GM21381 (cell line): ENCODE results near the gene YIF1A.
"Not testable (repeated sequence)": the region's sequence is repeated elsewhere in the genome, so short reads cannot be mapped to it uniquely, and the experiment has no call there.

Source experiments
- ATAC-seq: cut with Tn5 transposase; IDR thresholded peaks from one replicate; pipeline ENCODE4 v1.9.1; 2021; ENCODE audit warnings: mild to moderate bottlenecking, moderate library complexity; ENCODE audit not compliant: unreplicated experiment

YIF1A gene

DNA sequence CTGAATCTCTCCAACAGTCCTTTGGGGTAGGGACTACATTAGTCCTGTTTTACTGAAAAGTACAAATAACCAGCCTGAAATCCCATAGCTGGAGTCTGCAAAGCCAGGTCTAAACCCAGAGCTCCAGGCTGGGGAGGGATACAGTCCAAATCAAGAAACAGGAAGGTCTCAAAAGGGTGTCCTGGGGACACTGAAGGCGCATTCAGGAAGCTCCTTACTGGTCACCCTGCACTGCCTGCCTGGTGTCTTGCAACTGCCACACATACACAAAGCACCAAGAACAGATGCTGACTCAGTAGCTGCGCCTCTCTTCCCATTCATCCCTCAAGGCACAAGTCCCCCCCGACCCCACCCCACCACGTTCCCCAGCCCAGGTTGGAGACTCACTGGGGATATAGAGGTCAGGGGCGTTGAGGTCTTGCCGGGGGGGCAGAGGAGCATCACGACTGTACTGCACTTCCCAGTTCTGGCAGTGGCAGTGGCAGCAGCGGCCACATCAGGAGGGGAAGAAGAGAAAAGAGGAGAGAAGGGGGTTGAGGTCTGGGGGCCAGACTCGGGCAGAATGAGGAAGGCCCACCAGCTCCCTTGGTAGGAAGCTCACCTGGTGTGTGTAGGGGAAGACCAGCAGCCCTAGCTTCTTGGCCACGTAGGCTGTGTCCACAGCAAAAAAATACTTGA is 1.6 kb downstream of the YIF1A start:
- no peak for ATAC-seq

DNA sequence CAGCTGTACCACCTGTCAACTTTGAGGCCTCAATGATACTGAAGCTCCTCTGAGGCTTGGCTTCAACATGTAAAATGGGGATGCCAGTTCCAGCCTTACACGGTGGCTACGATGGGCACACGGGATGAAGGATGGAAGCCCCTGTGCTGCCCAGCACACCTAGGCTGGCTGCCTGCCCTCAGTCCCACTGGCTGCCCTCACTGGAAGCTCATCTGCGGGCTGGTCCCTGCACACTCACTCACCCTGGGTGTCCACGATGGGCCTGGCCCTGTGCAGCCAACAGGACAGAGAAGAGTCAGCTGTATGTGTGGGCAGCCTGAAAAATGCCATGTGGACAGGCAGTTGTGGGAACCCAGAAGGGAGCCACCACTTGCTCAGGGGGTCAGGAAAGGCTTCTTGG is 2.2 kb downstream of the YIF1A start:
- ATAC-seq: no peak

DNA sequence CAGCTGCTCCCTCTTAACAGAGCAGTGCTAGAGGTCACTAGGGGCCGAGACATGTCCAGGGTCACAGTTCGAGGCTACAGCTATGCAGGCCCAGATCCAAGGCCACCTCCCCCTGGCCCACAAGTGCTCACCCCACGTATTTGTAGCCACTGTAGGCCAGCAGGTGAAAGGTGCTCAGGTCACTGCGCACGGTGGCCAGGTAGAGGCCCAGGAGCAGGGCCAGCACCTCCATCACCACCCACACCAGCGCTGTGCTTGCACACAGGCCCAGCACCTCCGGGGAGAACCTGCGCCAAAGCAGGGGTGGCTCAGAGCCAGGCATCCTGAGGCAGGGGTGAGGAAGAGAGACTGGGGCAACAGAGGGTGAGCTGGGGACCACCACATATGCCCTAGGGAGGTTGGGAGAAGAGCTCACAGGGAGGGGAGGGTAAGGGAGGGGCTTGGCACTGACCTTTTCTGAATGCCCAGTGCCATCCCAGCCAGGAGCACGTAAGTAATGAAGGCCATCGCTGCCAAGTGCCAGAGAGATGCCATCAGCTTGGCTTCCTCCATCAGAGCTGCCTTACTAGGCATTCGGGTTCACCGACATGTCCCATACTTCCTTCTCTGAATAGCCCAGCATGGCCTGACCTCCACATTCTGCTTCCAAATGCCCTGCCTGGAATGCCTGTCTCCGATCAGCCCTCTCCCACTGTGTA is 3.5 kb downstream of the YIF1A start:
- no peak for ATAC-seq

DNA sequence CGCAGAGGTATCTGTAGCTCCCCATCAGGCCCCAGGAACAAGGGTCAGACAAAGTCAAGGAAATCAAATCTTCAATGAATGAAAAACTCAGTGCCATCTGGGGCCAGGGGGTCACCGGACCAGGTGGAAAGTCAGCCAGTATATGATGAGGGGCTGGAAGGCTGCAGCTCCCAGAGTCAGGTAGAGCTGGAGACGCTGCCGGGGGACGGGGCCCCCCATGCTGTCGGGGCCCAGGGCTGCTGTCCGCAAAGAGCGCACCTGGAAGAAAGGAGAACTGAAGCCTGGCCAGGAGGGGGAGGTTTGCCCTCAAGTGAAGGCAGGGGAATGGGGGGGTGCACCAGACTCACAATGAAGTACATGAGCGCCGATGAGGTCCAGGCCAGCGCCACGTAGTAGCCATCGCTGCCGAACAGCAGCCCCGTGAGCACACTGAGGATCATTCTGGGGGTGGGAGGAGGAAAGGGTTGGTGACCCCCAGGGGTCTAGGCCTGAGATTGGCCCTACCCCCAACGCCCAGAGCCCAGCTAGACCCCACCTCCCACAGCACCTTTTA is 4.3 kb downstream of the YIF1A start:
- no peak for ATAC-seq

DNA sequence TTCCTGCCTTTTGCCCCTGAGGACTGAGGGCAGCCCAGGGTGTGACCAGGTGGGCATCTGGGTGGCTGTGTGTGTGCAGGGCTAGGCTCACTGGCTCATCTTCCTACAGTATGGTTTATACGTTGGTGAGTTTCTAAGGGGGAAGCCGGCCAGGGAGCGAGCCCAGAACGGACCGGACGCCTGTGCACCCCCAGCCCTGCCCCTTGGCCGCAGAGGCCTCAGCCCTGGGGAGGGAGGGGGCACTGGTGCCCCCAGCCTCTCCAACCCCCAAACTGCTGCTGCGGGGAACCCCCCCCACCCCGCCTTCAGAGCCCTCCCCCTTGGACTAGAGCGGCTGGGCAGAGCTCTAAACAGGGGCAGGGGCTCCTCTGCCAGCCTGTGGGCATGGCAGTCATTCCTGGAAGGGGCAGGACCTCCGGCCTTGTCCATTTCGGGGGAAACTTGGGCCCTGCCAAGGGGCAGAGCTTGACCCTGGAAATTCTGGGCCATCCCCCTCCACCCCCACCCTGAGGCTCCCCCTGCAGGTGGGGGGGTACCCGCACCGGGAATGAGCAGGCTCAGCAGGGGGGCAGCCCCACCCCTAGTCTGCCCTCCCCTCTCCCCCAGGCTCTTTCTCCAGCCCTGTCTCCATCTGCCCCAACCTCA is 5.4 kb downstream of the YIF1A start:
- ATAC-seq: no peak

DNA sequence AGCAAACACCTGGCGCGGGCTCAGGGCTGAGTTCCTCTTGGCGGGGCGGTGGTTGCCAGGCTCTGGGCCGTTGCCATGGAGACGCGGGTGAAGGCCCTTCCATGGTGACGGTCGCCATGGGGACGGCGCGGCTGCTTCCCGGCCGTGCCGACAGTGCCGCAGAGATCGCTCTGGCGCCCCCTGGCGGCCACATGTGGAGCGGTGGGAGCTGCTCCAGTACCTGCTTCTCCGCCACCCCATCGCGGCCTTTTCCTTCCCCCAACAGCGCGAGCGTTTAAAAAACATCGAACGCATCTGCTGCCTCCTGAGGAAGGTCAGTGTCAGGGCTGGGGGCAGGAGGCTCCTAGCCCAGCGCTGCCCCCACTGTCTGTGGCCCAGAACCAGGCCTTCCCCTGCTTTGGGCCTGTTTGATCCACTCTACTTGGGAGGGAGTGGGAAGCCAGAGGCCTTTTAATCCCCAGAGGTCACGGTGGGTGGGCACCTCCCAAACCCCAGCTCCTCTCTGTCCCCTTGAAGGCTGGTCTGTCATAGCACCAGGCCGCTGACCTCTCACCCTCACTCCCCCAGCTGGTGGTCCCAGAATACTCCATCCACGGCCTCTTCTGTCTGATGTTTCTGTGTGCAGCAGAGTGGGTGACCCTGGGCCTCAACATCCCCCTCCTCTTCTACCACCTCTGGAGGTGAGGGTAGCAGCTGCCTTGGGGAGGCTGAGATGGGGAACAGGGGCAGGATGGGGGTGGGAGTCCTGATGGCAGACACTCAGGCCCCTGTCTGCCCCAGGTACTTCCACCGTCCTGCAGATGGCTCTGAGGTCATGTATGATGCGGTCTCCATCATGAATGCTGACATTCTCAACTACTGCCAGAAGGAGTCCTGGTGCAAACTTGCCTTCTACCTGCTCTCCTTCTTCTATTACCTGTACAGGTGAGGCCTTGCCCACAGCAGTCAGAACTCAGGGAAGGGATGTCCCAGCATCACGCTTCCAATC is 6.2 kb downstream of the YIF1A start:
- peak; percentile 78 for ATAC-seq

DNA sequence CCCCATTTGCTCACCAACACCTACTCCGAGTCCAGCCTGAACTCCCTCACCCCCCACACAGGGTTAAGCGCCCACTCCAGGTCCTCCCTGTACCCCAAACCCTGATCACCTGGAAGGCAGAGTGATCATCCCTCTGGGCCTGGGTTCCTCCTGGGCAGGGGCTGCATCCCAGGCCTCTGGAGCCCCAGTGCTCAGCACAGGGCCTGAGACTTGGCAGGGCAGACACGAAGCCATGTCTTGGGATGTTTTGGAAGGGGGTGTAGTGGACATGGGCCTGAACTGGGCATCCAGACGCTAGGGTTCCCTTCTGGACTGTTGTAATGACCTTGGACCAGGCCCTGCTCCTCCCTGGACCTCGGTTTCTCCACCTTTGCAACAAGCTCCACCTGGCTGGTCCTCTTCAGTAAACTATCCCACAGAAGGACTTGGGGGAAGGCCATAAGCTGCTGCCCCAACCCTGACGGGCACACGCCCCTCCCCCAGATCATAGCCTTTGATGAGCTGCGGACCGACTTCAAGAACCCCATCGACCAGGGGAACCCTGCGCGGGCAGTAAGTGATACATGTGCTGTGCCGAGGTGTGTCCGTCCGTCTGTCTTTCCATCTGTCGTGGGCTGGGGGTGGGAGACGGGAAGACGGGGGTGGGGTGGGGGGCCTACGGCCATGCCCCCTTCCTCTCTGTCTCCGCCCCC is 7.0 kb downstream of the YIF1A start:
- ATAC-seq: no peak

DNA sequence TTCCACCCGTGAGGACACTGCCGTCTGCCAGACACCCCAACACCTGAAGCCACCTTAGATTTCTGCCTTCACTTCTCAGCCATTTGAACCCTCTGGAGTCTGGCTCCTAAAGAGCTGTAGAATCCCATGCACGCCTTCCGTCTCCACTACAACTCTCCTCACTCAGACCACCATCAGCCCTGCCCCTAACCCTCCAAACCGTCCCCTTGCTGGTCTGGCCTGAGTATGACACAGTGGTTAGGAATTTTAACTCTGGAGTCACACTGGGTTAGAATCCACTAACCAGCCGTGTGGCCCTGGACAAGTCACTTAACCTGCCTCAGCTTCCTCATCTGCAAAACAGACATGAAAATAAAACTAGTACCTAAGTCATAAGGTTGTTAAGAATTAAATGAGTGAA is 7.9 kb downstream of the YIF1A start:
- no peak for ATAC-seq

DNA sequence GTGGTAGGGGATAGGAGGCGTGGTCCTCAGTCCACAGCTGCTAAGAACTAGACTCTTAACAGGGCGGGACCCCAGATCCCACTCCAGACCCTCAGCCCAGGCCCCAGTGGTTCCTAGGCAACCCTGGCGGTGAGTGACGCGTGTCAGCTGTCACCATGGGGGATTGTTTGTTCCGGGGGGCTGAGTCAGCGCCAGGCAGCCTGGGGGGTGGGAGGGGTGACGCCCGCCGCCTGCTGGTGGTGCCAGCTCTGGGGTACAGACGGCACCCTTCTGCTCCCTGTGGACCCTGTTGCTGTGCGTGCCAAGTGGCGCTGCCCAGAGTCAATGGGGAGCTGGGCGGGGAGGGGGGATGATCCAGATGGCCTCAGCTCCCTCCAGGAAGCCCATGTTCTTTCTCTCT is 8.5 kb downstream of the YIF1A start:
- ATAC-seq: no peak

DNA sequence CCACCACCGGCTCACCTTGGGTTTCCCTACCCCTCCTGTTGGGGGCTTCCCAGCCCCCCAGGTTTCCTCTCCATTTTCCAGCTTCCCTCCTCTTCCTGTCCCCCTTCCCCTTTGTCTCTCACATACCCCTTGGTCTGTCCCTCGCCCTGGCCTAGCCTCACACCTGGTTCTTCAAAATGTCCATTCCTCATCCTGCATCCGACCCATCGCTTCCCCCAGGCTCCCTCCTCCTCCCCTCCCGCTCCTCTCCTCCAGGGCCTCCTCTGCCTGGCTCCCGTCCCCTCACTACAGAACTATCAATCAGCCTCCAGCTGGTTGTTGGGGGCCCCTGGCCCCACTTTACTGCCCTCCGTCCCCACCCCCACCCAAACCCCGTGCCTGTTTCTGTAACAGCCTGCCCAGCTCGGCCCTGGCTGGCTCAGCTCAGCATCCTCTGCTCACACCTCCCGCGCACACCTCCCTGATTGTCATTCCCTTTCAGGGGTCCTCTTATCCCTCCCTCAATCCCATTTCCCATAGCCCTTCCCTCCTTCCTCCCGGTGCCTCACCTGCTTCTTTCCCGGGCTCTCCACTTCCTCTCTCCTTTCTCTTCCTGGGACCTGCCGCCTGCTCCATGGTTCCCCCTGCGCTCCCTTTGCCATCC is 9.7 kb downstream of the YIF1A start:
- no peak for ATAC-seq

DNA sequence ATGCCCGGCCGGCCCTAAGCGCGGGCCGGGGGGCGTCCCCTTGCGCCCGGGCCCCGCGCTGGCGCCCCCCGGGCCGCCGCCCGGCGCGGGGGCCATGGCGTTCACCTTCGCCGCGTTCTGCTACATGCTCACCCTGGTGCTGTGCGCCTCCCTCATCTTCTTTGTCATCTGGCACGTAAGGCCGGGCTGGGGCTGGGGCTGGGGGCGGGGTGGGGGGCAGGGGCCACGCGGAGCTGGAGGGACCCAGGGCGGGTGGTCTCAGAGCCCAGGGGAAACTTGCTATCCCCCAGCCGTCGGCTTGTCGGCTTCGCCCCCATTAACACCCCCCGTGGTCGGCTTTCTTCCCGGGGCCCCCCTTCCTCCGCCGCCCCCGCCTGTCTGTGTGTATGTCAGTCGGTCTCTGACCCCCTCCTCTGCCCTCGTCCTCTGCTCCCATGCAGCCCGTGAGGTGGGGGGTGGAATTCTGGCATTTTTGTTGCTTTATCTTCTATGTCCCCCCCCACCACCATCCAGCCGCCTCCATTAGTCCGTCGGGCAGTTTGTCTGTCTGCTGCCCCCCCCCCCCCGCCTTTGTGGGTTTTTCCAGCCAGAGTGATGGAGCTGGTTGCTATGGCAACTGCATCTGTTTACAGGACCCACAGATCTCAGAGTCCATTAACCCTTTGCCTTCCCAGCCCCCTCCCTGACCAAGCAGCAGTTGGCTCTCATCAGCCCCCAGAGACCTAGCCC is 10.4 kb downstream of the YIF1A start:
- ATAC-seq: no peak

DNA sequence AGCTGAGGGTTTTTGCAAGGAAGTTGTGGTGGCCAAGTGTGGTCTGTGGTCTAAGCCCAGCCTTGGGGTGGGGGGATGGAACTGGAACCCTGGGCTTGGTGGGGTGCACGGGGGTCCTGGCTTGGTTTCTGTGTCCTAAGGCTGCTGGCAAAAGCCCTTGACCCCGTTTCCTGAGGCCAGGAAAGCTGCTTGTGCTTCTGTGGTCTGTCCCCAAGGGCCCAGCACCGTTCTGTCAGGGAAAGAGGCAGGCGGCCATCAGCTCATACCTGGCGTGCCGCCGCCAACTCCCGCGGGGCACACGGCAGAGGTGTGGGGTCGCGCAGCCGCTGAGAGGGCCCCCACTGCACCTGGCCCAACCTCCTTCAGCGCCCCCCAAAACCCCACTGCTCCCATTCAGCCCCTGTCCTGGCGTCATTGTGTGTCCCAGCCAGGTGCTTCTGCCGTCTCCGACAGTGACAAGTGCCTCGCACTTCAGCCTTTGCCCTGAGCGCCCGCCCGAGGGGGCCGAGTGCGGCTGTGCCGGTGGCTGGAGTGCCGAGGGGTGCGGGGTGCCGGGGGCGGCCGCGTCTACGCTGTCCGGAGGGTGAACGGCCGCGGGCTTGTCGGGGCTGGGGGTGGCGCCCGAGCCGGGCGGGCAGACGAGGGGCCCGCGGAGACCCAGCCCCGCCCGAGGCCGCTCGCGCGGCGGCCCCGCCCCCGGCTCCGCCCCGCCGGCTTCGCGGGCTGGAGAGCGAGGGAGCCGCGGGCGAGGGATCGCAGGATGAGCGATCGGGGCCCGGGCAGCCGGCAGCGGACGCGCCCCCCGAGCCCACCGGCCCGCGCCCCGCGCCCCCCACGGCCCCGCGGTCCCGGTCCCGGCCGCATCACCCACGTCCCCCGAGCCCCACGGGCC is 11.2 kb downstream of the YIF1A start, which contains the start of gene CNIH2:
CNIH2 (plus strand) TSS at position 705 of the 892 bp plus-strand sequence. CDS start 282 bp downstream, outside the sequence.
- ATAC-seq: no peak

DNA sequence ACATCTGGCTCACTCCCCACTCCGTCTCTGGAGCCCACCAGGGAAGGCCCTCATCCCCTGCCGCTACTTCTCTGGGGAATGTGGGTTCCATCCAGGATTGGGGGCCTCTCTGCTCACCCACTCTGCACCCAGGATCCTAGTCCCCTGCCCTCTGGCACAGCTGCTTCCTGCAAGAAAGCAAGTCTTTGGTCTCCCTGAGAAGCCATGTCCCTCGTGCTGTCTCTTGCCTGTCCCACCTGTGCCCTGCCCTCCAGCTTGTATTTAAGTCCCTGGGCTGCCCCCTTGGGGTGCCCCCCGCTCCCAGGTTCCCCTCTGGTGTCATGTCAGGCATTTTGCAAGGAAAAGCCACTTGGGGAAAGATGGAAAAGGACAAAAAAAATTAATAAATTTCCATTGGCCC is 11.9 kb downstream of the YIF1A start:
- ATAC-seq: not testable (repeated sequence)

DNA sequence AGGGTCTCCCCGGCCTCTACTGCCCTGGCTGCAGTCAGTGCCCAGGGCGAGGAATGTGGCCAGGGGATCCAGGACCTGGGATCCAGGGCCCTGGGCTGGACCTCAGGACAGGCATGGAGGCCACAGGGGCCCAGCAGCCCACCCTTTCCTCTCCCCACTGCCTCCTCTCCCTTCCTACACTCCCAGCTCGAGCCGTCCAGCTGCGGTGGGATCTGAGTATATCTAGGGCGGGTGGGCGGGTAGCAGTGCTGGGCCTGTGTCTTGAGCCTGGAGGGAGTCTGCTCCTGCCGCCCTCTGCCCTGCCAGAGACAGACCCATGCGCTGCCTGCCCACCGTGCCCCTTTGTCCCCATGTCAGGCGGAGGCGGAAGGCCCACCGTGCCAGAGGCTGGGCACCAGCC is 12.3 kb downstream of the YIF1A start:
- not testable (repeated sequence) for ATAC-seq

DNA sequence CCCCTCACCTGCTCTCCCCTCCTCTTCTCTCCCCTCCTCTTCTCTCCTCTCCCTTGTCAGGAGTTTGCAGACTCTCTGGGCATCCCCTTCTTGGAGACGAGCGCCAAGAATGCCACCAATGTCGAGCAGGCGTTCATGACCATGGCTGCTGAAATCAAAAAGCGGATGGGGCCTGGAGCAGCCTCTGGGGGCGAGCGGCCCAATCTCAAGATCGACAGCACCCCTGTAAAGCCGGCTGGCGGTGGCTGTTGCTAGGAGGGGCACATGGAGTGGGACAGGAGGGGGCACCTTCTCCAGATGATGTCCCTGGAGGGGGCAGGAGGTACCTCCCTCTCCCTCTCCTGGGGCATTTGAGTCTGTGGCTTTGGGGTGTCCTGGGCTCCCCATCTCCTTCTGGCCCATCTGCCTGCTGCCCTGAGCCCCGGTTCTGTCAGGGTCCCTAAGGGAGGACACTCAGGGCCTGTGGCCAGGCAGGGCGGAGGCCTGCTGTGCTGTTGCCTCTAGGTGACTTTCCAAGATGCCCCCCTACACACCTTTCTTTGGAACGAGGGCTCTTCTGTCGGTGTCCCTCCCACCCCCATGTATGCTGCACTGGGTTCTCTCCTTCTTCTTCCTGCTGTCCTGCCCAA is 12.8 kb downstream of the YIF1A start:
- ATAC-seq: no peak

DNA sequence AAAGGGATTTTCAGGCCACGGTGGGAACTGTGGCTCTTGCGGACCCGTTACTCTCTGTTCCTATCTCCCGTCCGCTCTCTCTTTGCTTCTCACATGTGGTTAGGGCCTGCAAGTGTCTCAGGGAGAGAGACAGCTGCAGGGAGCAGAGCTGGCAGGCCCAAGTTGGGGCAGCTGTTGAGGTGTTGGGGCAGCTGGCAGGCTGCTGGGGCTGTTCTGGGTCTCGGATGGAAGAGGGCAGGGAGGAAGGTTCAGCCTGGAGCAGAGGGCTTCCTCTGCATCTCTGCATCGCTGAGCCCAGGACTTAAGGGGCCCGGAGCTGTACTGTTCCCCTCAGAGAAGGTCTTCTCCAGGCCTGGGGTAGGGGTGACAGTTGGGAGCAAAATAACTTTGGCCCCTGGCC is 13.5 kb downstream of the YIF1A start:
- ATAC-seq: no peak

DNA sequence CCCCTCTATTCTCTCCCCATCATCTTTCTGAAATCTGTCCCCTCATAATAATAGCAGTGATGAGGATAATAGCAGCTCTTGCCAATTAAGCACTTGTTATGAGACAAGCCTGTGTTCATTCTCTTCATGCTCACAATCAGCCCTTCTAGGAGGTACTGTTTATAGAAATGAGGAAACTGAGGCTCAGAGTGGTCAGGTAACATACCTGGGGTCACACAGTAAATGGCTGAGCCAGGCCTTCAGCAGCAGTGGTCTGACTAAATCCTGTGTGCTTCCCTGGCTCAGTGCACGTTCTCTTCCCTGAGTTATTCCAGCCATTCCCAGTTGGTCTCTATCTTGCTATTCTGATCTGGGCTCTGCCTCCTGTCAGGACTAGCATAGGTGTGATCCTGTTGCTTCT is 14.7 kb downstream of the YIF1A start:
- no peak for ATAC-seq
